Measurements from ENCODE around the gene LDLRAD2. TPM values are rescaled to one million over a fixed set of nuclear protein-coding genes. Genes with fewer than 3 reads are reported as not detected.
A peak's percentile ranks its signal among the peaks of the same experiment; 100 is the strongest.

Gene LDLRAD2
- total and polyA plus RNA-seq, 2 of the 4 experiments (the other 2 are of a cell fraction): 0.05 TPM; not detected in 1

GRCh38 chr1:21833392-21833976 lies 21.4 kb downstream of the LDLRAD2 start:
- TSS peak; percentile 19 for BruUV-seq (replicated peaks)
- in situ Hi-C loops (cut with MboI; ENCODE audit: low sequenced_read_pairs): no loop called here
- H3K9me3 ChIP-seq (ENCODE audit: control insufficient read depth, insufficient read depth, low read length): peaks cover 9% of the 10 kb centered on the region; the same call in 1 of the 2 replicates
- CTCF ChIA-PET: no interaction called here
- no peaks in the 10 kb centered on the region for H3K4me1 ChIP-seq (ENCODE audit: control insufficient read depth, insufficient read depth, low read length)
- 97% methylated on average over 7 of the region's 11 CpGs; no CpG with 5 or more reads in 1 of the 2 experiments for WGBS, 2 experiments (ENCODE audit: extremely low coverage in 2 of 2, insufficient read length in 1 of 2)
- no peak overlapping the region for H3K27ac ChIP-seq (ENCODE audit: insufficient read depth, low read length)
- H2BK120ac ChIP-seq (ENCODE audit: low read depth, low read length): no peak overlapping the region
- H3K56ac ChIP-seq (ENCODE audit: extremely low read depth, insufficient read depth, low read length): no peak overlapping the region
- DNase-seq (no peak), ATAC-seq (ENCODE audit: low read depth) (no peak)
- dilution Hi-C loops (cut with HindIII; ENCODE audit: low sequenced_read_pairs, unreplicated experiment): no loop called here
- H2AK9ac ChIP-seq (replicated peaks; ENCODE audit: low read depth, low read length, poor library complexity): peak overlapping the region; percentile 9
- POLR2A ChIA-PET (ENCODE audit: unreplicated experiment): no interaction called here
- peaks cover 0 to 3% of the 10 kb centered on the region in 2 experiments; a peak in 2 of 4 replicates for H3K79me1 ChIP-seq (ENCODE audit: low read depth in 1 of 2, low read length in 2 of 2)
- peaks cover 84% of the 10 kb centered on the region for H3K36me3 ChIP-seq (ENCODE audit: control insufficient read depth, insufficient read depth, low read length)
- intact Hi-C loops (cut with micrococcal nuclease): no loop called here
- no peak overlapping the region for H2BK20ac ChIP-seq (ENCODE audit: low read depth, low read length)
- no peak overlapping the region for H2AK5ac ChIP-seq (ENCODE audit: low read depth, low read length)
- no peak overlapping the region for H3K23ac ChIP-seq (ENCODE audit: low read depth, low read length)
- H2BK5ac ChIP-seq (ENCODE audit: low read depth, low read length, poor library complexity, severe bottlenecking): no peak overlapping the region
- H3K4me3 ChIP-seq (ENCODE audit: insufficient read depth, low read depth, low read length): no peak overlapping the region
- H4K8ac ChIP-seq (ENCODE audit: low read depth in 2 of 2, low read length in 2 of 2): no peak overlapping the region
- no peak overlapping the region for H3K4ac ChIP-seq (ENCODE audit: low read depth, low read length)
- H4K5ac ChIP-seq (ENCODE audit: low read depth, low read length): no peak overlapping the region
- H2AFZ ChIP-seq (replicated peaks; ENCODE audit: low read length, poor library complexity): no peak overlapping the region
- no peak overlapping the region for H3K18ac ChIP-seq (ENCODE audit: low read depth, low read length)
- H2BK15ac ChIP-seq (ENCODE audit: low read depth, low read length): no peak overlapping the region
- no peaks in the 10 kb centered on the region for H3K9me1 ChIP-seq (ENCODE audit: insufficient read depth, low read length)
- H3K4me2 ChIP-seq (ENCODE audit: low read depth, low read length): no peak overlapping the region
- H4K91ac ChIP-seq (ENCODE audit: insufficient read depth, low read depth, low read length): no peak overlapping the region
- H3K14ac ChIP-seq (replicated peaks; ENCODE audit: low read depth, low read length): no peak overlapping the region
- no peaks in the 10 kb centered on the region; the same call in 1 of the 2 replicates for H4K20me1 ChIP-seq (ENCODE audit: insufficient read depth, low read length)
- no peak overlapping the region for H3K9ac ChIP-seq (ENCODE audit: low read depth, low read length)
- TF ChIP-seq MAFK (IDR thresholded peaks at IDR 0.05; ENCODE audit: low read depth, low read length) (no peak), USF2 (IDR thresholded peaks at IDR 0.05; ENCODE audit: low read depth, low read length) (no peak), ELK1 (IDR thresholded peaks at IDR 0.05; ENCODE audit: borderline replicate concordance, low read depth, low read length) (no peak), NFE2L2 (IDR thresholded peaks at IDR 0.05; ENCODE audit: low read depth, low read length) (no peak), RFX5 (IDR thresholded peaks at IDR 0.05; ENCODE audit: low read depth, low read length) (no peak)
- no peaks in the 10 kb centered on the region for H3K27me3 ChIP-seq (ENCODE audit: control insufficient read depth, insufficient read depth, low read length)

Data from IMR-90 (cell line).